GM19239 (cell line): ENCODE measurements around the gene OR8S1.
A peak's percentile ranks its signal among the peaks of the same experiment; 100 is the strongest.
"Not testable (repeated sequence)": the region's sequence is repeated elsewhere in the genome, so short reads cannot be mapped to it uniquely, and the experiment has no call there.

Experiments used
- DNase-seq: peaks from one replicate; pipeline ENCODE4 v3.0.0; 2011; ENCODE audit warnings: low spot score; ENCODE audit not compliant: insufficient read length
- FAIRE-seq: peaks from 2 replicates; lab custom pipeline; 2011; peaks lifted over from hg19 to GRCh38; lab: Jason Lieb, UNC

OR8S1 gene, protein sequence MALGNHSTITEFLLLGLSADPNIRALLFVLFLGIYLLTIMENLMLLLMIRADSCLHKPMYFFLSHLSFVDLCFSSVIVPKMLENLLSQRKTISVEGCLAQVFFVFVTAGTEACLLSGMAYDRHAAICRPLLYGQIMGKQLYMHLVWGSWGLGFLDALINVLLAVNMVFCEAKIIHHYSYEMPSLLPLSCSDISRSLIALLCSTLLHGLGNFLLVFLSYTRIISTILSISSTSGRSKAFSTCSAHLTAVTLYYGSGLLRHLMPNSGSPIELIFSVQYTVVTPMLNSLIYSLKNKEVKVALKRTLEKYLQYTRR

DNA sequence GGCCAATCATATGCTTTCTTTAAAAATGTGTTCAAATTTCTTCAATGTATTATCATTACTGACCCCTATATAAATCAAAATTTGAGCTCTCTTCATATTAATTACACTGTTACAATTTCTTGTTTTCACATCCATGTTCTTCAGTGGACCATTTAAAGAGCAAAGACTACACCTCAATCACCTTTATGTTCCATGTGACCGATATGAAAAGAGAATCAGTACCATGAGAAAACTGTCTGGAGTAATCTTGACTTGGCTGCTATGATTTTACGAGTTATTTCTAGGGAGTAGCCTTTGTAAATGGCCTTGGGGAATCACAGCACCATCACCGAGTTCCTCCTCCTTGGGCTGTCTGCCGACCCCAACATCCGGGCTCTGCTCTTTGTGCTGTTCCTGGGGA lies at the start of gene OR8S1:
Gene OR8S1, plus strand, starts transcription at position 301 of the 400 bp plus-strand sequence. Its CDS starts 0 bp downstream, at position 301.
- no peak for DNase-seq
- no peak for FAIRE-seq

DNA sequence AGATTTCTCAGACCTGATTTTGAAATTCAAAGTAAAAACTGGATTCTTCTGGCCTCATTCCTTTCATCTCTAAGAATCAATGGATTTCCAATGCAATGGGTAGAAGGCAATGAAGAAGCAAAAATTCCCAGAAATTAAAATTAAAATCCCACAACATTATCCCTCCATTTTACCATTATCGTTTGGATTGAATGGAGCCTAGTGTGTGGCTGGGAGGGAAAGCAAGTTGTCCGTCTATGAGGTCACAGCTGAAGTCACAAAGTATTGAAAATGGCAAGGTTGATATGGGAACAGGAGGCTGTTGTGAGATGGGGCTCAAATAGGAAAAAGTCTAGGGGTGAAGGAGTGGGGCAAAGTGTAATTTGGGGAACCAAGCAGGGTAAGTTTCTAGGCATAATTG lies 43.2 kb upstream of the OR8S1 start, which contains the start of gene C12orf54:
Gene C12orf54, plus strand, starts transcription at position 301 of the 400 bp plus-strand sequence. CDS start 799 bp downstream, outside the sequence.
- DNase-seq (no peak), FAIRE-seq (no peak)

DNA sequence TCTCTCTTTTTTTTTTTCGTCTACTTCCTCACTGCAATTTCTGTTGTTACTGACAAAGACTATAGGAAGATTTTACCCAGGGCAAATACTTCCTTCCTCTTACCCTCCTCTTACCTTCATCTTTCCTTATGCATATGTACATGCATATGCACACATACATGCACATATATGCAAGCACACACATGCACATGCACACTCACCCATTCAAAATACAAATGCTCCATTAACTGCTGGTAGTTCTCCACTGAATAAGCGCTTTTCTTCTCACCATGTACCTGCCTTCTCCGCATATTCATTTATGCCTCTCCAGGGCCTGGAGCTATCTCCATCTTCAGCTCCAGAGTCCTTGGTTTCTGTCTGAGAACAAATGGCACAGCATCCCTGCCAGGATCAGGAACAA lies 42.5 kb upstream of the OR8S1 start:
- DNase-seq (no peak), FAIRE-seq (no peak)

DNA sequence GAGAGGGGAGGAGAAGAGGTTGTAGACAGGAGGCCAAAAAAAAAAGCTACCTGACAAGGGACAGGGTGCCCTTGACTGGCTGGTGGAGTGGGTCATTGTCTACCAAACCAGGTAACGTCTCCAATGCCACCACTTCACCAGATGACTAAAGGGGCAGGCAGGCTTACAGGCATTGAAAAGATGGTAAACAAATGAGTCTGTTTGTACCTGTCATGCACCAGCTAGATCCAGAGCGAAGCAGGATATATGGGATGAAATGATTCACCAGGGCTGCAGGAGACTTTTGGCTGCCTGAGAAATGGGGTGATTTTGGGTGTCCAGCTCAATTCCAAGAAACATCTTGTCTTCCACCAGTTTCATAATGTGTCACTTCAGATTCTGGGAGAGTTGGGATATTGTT lies 39.2 kb upstream of the OR8S1 start:
- DNase-seq (no peak), FAIRE-seq (no peak)

DNA sequence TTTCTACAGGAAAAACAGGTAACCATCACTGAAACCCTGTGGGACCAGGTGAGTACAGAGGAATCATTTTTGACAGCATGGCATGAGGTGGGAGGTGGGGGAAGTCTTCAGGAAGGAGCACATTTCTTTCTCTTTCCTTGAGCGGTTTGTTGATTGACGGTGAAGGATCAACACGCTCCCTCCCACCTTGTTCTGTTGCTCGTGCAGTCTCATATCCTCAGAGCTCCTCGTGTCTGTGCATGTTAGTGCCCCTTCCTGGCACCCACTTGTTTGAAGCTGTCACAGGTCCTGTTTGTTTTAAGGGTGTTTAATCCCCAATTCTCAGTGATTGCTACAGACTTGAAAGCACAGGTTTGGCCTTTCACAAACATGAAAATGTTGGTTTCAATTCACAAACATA lies 38.8 kb upstream of the OR8S1 start:
- no peak for DNase-seq
- no peak for FAIRE-seq

DNA sequence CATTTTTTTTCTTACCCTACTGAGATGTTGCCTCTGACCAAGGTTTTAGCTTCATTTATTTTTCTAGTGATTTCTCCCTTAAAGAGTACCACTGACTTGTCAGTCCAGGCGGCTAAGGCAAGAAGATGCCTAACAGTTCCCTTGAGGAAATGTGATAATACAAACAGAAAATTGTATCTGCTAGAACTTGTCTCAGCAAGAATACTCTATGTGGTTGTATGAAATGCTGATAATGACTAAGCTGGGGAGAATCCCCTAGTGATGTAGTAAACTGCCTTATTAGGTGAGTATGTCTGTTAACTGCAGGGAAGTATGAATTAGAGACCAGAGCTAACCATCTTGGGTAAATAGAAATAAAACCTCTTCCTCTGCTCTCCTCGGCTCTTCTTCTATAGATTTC lies 36.4 kb upstream of the OR8S1 start:
- DNase-seq: no peak
- FAIRE-seq: no peak

DNA sequence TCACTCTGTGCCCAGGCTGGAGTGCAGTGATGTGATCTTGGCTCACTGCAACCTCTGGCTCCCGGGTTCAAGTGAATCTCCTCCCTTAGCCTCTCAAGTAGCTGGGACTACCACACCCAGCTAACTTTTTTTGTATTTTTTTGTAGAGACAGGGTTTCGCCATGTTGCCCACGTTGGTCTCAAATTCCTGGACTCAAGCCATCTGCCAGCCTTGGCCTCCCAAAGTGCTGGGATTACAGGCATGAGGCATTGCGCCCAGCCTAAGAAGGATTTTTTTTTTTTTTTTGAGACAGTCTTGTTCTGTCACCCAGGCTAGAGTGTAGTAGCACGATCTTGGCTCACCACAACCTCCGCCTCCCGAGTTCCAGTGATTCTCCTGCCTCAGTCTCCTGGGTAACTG lies 36.0 kb upstream of the OR8S1 start:
- not testable (repeated sequence) for FAIRE-seq, DNase-seq

DNA sequence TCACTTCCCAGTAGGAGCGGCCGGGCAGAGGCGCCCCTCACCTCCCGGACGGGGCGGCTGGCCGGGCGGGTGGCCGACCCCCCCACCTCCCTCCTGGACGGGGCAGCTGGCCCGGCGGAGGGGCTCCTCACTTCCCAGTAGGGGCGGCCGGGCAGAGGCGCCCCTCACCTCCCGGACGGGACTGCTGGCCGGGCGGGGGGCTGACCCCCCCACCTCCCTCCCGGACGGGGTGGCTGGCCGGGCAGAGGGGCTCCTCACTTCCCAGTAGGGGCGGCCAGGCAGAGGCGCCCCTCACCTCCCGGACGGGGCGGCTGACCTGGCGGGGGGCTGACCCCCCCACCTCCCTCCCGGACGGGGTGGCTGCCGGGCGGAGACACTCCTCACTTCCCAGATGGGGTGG lies 25.2 kb upstream of the OR8S1 start:
- not testable (repeated sequence) for FAIRE-seq, DNase-seq

DNA sequence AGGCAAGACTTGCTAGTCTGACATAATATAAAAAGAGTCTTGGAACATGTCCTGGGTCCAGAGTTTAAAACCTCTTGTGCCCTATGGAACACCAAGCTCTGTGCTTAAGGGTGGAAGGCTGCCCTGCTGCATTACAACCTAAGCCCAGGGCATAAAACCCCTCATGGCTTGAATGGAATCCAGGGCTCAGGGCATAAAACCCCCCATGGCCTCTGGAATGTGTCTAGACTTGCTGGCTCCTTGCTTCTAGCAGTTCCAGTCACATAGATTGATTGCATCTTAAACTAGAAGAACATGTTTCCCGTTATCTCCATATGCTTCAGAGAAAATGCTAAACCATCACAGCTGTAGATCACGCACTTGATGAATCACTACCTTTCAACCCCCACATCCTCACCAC lies 18.6 kb upstream of the OR8S1 start:
- not testable (repeated sequence) for FAIRE-seq

DNA sequence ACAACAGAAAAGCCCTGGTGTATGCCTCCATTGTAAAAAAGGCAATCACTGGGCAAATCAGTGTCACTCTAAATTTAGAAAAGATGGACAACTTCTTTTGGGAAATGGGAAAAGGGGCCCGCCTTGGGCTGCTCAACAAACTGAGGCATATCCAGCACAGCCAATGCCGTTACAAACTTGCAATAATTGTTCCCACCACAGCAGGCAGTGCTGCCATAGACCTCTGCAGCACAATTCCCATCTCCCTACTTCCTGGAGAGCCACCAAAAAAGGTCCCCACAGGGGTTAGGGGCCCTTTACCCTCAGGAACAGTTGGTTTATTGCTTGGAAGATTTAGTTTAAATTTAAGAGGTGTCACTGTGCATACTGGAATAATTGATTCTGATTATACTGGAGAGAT lies 16.4 kb upstream of the OR8S1 start:
- FAIRE-seq (no peak), DNase-seq (no peak)

More for the DNA sequence above, 18.6 kb upstream of the OR8S1 start:
- not testable (repeated sequence) for DNase-seq

DNA sequence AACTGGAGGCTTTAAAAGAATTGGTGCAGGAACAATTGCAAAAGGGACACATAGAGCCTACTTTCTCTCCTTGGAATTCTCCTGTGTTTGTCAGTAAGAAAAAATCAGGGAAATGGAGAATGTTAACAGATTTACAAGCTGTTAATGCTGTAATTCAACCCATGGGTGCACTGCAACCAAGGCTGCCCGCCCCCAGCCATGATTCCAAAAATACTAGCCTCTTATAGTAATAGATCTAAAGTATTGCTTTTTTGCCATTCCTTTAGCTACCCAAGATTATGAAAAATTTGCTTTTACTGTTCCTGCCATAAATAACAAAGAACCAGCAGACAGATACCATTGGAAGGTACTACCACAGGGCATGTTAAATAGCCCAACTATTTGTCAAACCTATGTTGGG lies 15.3 kb upstream of the OR8S1 start:
- DNase-seq: no peak
- FAIRE-seq: no peak

DNA sequence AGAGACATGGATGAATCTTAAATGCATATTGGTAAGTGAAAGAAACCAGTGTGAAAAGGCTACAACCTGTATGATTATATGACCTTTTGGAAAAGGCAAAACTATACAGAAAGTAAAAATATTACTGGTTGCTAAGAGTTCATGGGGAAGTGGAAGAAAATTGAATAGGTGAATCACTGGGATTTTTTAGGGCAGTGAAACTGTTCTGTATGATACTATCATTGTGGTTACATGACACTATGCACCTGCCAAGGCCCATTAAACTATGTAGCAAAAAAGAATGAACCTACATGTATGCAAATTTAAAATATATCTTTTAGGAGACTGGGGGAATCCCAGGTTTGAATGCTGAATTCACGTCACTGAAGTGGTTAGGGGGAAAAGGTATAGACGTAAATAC lies 12.6 kb upstream of the OR8S1 start:
- FAIRE-seq (peak; percentile 58), DNase-seq (no peak)

DNA sequence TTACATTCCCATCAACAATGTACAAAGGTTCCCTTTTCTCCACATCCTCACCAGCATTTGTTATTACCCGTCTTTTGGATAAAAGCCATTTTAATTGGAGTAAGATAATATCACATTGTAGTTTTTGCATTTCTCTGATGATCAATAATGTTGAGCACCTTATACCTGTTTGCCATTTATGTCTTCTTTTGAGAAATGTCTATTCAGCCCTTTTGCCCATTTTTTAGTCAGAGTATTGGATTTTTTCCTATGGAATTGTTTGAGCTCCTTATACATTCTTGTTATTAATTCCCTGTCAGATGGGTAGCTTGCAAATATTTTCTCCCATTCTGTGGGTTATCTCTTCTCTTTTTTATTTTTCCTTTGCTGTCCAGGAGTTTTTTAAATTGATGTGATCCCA lies 10.7 kb upstream of the OR8S1 start:
- no peak for DNase-seq
- FAIRE-seq: no peak

DNA sequence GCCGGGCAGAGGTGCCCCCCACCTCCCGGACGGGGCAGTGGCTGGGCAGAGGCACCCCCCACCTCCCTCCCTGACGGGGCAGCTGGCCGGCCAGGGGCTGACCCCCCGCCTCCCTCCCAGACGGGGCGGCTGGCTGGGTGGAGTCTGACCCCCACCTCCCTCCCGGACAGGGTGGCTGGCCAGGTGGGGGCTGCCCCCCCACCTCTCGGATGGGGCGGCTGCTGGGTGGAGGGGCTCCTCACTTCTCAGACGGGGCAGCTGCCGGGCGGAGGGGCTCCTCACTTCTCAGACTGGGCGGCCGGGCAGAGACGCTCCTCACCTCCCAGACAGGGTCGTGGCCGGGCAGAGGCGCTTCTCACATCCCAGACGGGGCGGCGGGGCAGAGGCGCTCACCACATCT lies 5.1 kb upstream of the OR8S1 start:
- FAIRE-seq, DNase-seq: not testable (repeated sequence)

DNA sequence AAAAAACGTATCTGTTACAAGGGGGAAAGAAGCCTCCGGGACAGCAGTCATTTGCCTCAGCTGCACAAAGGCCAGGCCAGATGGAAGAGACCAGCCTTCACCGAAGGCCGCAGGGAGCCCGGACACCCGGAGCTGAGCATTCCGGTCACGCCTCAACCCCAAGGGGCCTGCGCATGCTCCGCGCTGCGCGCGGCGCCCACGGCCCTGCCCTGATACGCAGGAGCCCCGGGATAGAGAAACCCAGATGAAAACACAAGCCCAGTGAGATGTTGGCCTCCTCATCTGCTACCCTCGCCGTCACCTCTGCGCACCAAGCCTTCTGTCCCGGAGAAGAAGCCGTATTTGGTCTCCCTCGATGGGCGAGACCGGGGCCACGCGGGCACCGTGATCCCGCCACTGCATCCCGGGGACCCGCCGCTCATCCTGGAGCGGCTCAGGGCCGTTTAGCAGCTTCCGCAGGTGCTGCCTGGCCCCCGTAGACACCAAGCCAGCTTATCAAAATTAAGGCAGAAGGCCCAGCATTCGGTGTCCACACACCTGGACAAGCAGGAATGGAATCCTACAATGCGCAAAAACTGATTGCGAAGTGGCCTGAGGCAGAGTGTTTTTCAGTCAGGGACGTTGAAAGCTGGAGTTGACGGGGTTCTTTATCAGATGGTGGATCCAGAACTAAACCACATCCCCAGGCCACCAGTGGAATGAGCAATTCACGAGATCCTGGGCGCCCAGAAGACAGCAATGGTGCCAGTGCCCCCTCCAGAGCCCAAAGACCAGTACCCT lies 2.6 kb downstream of the OR8S1 start:
- FAIRE-seq (no peak), DNase-seq (no peak)

DNA sequence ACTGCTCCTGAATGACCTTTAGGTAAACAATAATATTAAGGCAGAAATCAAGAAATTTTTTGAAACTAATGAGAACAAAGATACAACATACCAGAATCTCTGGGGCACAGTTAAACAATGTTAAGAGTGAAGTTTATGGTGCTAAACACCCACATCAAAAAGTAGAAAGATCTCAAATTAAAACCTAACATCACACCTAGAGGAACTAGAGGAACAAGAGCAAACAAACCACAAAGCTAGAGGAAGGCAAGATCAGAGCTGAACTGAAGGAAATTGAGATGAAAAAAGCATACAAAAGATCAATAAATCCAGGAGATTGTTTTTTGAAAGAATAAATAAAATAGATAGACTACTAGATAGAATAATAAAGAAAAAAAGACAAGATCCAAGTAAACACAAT lies 7.2 kb downstream of the OR8S1 start:
- DNase-seq (no peak), FAIRE-seq (no peak)

DNA sequence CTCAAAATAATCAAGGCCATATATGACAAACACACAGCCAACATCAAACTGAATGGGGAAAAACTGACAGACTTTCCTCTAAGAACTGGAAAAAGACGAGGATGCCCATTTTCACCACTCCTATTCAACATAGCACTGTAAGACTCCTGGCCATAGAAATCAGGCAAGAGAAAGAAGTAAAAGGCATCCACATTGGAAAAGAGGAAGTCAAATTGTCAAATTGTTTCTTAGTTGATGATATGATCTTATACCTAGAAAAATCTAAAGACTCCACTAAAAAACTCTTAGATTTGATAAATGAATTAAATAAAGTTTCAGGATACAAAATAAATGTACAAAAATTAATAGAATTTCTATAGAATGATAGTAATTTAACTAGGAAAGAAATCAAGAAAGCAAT lies 11.2 kb downstream of the OR8S1 start:
- DNase-seq (no peak), FAIRE-seq (no peak)

DNA sequence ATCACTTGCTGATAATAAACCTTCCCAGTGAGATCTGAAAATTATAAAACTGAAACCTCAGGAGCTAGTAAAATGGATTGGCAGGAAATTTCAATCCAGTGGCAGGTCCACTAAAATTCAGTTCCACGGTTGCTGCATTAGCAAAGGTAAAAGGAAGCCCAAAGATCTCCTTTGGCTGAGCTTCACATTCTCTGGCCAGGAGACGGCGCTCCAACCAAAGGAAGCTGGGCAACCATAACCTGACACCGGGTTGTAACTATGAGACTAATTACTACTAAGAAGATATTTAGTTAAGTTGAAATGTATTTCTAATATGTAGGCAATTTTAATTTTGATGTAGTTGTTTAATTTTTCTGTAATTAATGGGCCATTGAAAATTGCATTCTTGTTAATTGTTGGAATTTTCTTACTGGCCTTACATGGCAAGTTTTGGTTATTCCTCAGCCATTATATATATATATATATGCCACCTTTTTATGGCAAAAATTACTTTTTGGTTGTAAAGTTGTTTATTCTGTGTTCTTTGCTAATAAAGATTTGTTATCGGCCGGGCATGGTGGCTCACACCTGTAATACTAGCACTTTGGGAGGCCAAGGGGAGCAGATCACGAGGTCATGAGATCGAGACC lies 17.0 kb downstream of the OR8S1 start:
- DNase-seq (no peak), FAIRE-seq (no peak)

DNA sequence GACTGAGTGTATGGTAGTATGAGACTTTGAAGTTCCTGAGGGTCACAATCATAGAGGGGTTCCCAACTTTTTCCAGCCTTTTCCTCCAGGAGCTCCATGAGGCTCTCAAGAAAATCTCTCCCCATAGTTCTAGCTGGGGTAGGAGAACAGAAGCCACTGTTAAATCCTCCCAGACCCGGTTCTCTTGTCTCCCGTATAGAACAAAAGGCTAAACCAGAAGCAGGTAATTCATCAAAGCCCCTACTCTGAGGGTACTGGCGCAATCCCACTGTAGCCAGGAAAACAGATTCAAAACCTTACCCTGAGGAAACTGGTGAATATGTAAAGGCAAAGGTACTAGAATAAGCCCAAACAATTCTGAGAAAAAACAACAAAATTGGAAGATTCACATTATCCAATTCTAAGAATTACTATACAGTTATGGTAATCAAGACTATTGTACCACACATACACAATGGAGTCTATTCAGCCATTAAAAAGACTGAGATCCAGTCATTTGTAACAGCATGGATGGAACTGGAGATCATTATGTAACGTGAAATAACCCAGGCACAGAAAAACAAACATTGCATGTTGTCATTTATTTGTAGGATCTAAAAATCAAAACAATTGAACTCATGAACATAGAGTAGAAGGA lies 20.5 kb downstream of the OR8S1 start:
- no peak for FAIRE-seq
- DNase-seq: no peak

DNA sequence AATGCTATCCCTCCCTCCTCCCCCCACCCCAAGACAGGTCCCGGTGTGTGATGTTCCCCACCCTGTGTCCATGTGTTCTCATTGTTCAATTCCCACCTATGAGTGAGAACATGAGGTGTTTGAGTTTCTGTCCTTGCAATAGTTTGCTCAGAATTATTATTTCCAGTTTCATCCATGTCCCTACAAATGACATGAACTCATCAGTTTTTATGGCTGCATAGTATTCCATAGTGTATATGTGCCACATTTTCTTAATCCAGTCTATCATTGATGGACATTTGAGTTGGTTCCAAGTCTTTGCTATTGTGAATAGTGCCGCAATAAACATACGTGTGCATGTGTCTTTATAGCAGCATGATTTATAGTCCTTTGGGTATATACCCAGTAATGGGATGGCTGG lies 21.6 kb downstream of the OR8S1 start:
- not testable (repeated sequence) for DNase-seq, FAIRE-seq
